PFSK-1 (cell line): Measurements from ENCODE around the gene TOP1.

Experiments
- FOXP2 ChIP-seq: optimal IDR thresholded peaks from 2 replicates; pipeline ENCODE3; 2011; ENCODE audit warnings: borderline replicate concordance, control low read depth, inconsistent platforms; ENCODE audit not compliant: insufficient read depth; ENCODE audit errors: extremely low read length, extremely low read depth
- POLR2AphosphoS5 ChIP-seq: IDR thresholded peaks from 2 replicates; pipeline ENCODE4 v1.6.1; 2012; ENCODE audit warnings: low read depth, mild to moderate bottlenecking, control low read depth, low read length, moderate library complexity
- REST ChIP-seq, 2 experiments: IDR thresholded peaks; 2 replicates each; pipeline versions ENCODE4 v1.6.1 to v1.8.0; 2011 to 2012; ENCODE audit warnings: low read depth in 2 of 2, low read length in 2 of 2, control low read depth in 1 of 2, inconsistent platforms in 1 of 2, mild to moderate bottlenecking in 1 of 2, moderate library complexity in 1 of 2; ENCODE audit not compliant: insufficient read depth in 1 of 2
- SIN3A ChIP-seq: IDR thresholded peaks from 2 replicates; pipeline ENCODE4 v1.6.1; 2012; ENCODE audit warnings: mild to moderate bottlenecking, low read length, moderate library complexity, borderline replicate concordance; ENCODE audit not compliant: insufficient read depth
- TAF1 ChIP-seq: IDR thresholded peaks from 2 replicates; pipeline ENCODE4 v1.6.1; 2012; ENCODE audit warnings: low read length, control low read depth, borderline replicate concordance; ENCODE audit not compliant: insufficient read depth

Gene TOP1

GRCh38 chr20:40982415-40983145 lies 46.0 kb upstream of the TOP1 start:
- TF ChIP-seq REST (IDR thresholded peaks at IDR 0.05; ENCODE audit: insufficient read depth in 1 of 2, low read depth in 2 of 2, low read length in 2 of 2) (no peak), SIN3A (no peak), FOXP2 (no peak), POLR2AphosphoS5 (no peak)

GRCh38 chr20:40983898-40984297 lies 44.7 kb upstream of the TOP1 start:
- TF ChIP-seq FOXP2 (no peak), TAF1 (no peak), POLR2AphosphoS5 (no peak), REST (IDR thresholded peaks at IDR 0.05; ENCODE audit: insufficient read depth in 1 of 2, low read depth in 2 of 2, low read length in 2 of 2) (no peak), SIN3A (no peak)

GRCh38 chr20:40984496-40984895 lies 44.1 kb upstream of the TOP1 start:
- no peak for TF ChIP-seq FOXP2
- no peak for TF ChIP-seq REST (IDR thresholded peaks at IDR 0.05; ENCODE audit: insufficient read depth in 1 of 2, low read depth in 2 of 2, low read length in 2 of 2)
- TF ChIP-seq POLR2AphosphoS5, result no peak
- no peak for TF ChIP-seq TAF1
- no peak for TF ChIP-seq SIN3A

- TF ChIP-seq SIN3A (no peak), REST (IDR thresholded peaks at IDR 0.05; ENCODE audit: insufficient read depth in 1 of 2, low read depth in 2 of 2, low read length in 2 of 2) (no peak), FOXP2 (no peak), POLR2AphosphoS5 (no peak), TAF1 (no peak)
Observed at GRCh38 chr20:40986774-40987173, 41.8 kb upstream of the TOP1 start.
